HEK293T (cell line): ENCODE measurements around the gene GBP7.

Experiments used
- CTCF ChIA-PET: fragments of 350-600 bp; formaldehyde crosslinking; extraction: SDS; loops from one replicate; lab custom pipeline; 2021; ENCODE audit warnings: antibody characterized with exemption, inconsistent platforms; lab: Yijun Ruan, JAX
- POLR2A ChIA-PET: fragments of 350-600 bp; formaldehyde crosslinking; extraction: SDS; loops from one replicate; lab custom pipeline; 2020; ENCODE audit warnings: antibody characterized with exemption, inconsistent platforms; lab: Yijun Ruan, JAX
- DNase-seq: peaks from one replicate; pipeline ENCODE4 v3.0.0; 2012; ENCODE audit warnings: mixed read lengths; ENCODE audit errors: extremely low spot score
- ARNT ChIP-seq: fragments of 450-650 bp; IDR thresholded peaks from 2 replicates; pipeline ENCODE4 v1.6.1; 2017; ENCODE audit warnings: mild to moderate bottlenecking
- BHLHE40 ChIP-seq: fragments of 450-650 bp; IDR thresholded peaks from 2 replicates; pipeline ENCODE4 v1.6.1; 2016; ENCODE audit warnings: mild to moderate bottlenecking, moderate library complexity, borderline replicate concordance
- CTBP1 ChIP-seq: fragments of 450-650 bp; IDR thresholded peaks from 2 replicates; pipeline ENCODE4 v1.6.1; 2016; ENCODE audit warnings: borderline replicate concordance
- ELF4 ChIP-seq: fragments of 450-650 bp; IDR thresholded peaks from 2 replicates; pipeline ENCODE4 v1.6.1; 2017; ENCODE audit warnings: antibody characterized with exemption
- FOXA1 ChIP-seq: fragments of 450-650 bp; IDR thresholded peaks from 2 replicates; pipeline ENCODE4 v1.6.1; 2016; ENCODE audit warnings: mild to moderate bottlenecking
- FOXK2 ChIP-seq: fragments of 450-650 bp; IDR thresholded peaks from 2 replicates; pipeline ENCODE4 v1.6.1; 2016; ENCODE audit warnings: mild to moderate bottlenecking
- FOXM1 ChIP-seq: fragments of 450-650 bp; IDR thresholded peaks from 2 replicates; pipeline ENCODE4 v1.6.1; 2017; ENCODE audit warnings: mild to moderate bottlenecking, borderline replicate concordance
- HDGF ChIP-seq: fragments of 450-650 bp; IDR thresholded peaks from 2 replicates; pipeline ENCODE4 v1.6.1; 2017; ENCODE audit warnings: antibody characterized with exemption, borderline replicate concordance
- L3MBTL2 ChIP-seq: fragments of 450-650 bp; conservative IDR thresholded peaks from 2 replicates; pipeline ENCODE4 v1.6.1; 2016; ENCODE audit warnings: mild to moderate bottlenecking
- LEF1 ChIP-seq: fragments of 450-650 bp; IDR thresholded peaks from 2 replicates; pipeline ENCODE4 v1.6.1; 2017; ENCODE audit warnings: mild to moderate bottlenecking, borderline replicate concordance
- NFRKB ChIP-seq: fragments of 450-650 bp; IDR thresholded peaks from 2 replicates; pipeline ENCODE4 v1.6.1; 2016; ENCODE audit warnings: mild to moderate bottlenecking, moderate library complexity
- PKNOX1 ChIP-seq: fragments of 450-650 bp; IDR thresholded peaks from 2 replicates; pipeline ENCODE4 v1.6.1; 2016
- SP1 ChIP-seq: fragments of 450-650 bp; IDR thresholded peaks from 2 replicates; pipeline ENCODE4 v1.6.1; 2017
- SUZ12 ChIP-seq: fragments of 450-650 bp; IDR thresholded peaks from 2 replicates; pipeline ENCODE4 v1.6.1; 2016; ENCODE audit warnings: mild to moderate bottlenecking
- TARDBP ChIP-seq: fragments of 450-650 bp; IDR thresholded peaks from 2 replicates; pipeline ENCODE4 v1.6.1; 2016
- ZNF384 ChIP-seq: fragments of 450-650 bp; IDR thresholded peaks from 2 replicates; pipeline ENCODE4 v1.6.1; 2016

GBP7 gene

GRCh38 chr1:89088572-89088971 lies 87.2 kb downstream of the GBP7 start:
- DNase-seq: no peak
- CTCF ChIA-PET: no interaction called here
- no peak for TF ChIP-seq HDGF
- no peak for TF ChIP-seq CTBP1
- TF ChIP-seq L3MBTL2: no peak
- TF ChIP-seq ARNT: no peak
- TF ChIP-seq NFRKB: no peak
- no peak for TF ChIP-seq PKNOX1
- no peak for TF ChIP-seq FOXK2
- TF ChIP-seq SUZ12: no peak
- no peak for TF ChIP-seq FOXA1
- TF ChIP-seq FOXM1: no peak
- TF ChIP-seq ZNF384: no peak
- no peak for TF ChIP-seq BHLHE40
- TF ChIP-seq TARDBP: no peak
- TF ChIP-seq SP1: no peak
- TF ChIP-seq ELF4: no peak
- no peak for TF ChIP-seq LEF1
- POLR2A ChIA-PET: no interaction called here

- ChIA-PET POLR2A (interaction anchor here (0.7 kb wide), 1 partner anchor 98 kb away, joined by 3 read pairs; no protein-coding TSS in a partner anchor), CTCF (interaction anchor here (0.6 kb wide), 1 partner anchor 1210 kb away, joined by 3 read pairs; no protein-coding TSS in a partner anchor)
- TF ChIP-seq ZNF384 (no peak), NFRKB (no peak), HDGF (no peak), FOXM1 (no peak), LEF1 (no peak), CTBP1 (no peak), PKNOX1 (no peak), SUZ12 (no peak), L3MBTL2 (no peak), TARDBP (no peak), BHLHE40 (no peak), ARNT (no peak), SP1 (no peak), FOXK2 (no peak), ELF4 (no peak)
- DNase-seq: no peak
Observed at GRCh38 chr1:89087241-89087640, 88.6 kb downstream of the GBP7 start.

GRCh38 chr1:89085781-89086180 lies 90.0 kb downstream of the GBP7 start:
- POLR2A ChIA-PET: no interaction called here
- no peak for DNase-seq
- CTCF ChIA-PET: no interaction called here
- TF ChIP-seq FOXM1 (no peak), TARDBP (no peak), PKNOX1 (no peak), NFRKB (no peak), ELF4 (no peak), ARNT (no peak), BHLHE40 (no peak), CTBP1 (no peak), SUZ12 (no peak)
